ENCODE data around the gene NDRG3. TPM values are rescaled to one million over a fixed set of nuclear protein-coding genes. Genes with fewer than 3 reads are reported as not detected.

The NDRG3 gene
- total and polyA plus RNA-seq, 10 of the 15 experiments (the other 5 are each of a cell fraction or from before 2014, with no cell fraction given), result 11.2 to 29.7 (median 14.9) TPM

DNA sequence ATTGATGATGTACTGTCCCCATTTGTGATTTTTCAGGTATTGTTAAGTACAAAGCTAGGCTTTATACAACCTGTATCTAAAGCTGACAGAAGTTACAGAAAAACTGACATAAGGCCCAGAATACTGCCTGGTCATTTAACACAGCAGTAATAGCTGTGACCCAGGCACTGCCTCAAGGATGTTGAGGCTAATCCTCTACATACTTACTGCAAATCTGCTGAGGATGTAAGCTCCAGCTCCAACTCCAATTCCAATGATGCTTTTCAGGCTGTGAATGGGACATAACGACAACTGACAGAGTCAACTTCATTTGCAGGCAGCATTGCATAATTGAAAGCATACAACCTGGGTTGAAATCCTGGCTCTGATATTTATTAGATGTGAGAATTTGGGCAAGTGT lies 63.6 kb downstream of the NDRG3 start:
- FAIRE-seq (no peak), DNase-seq (ENCODE audit: low read depth, low spot score) (no peak), ATAC-seq (no peak)
- H3K4me3 ChIP-seq, result no peak overlapping the region
- ChIA-PET CTCF (interaction anchor here (0.9 to 1.2 kb wide), 4 partner anchors 29 to 363 kb away, joined by 3 read pairs; partner anchors contain the start of genes DSN1 and RAB5IF), RAD21 (ENCODE audit: unreplicated experiment) (no interaction called here), SMC1A (ENCODE audit: uncharacterized antibody, unreplicated experiment) (interaction anchor here (1.6 to 1.9 kb wide), 2 partner anchors 11 to 72 kb away, joined by 4 to 5 read pairs; no protein-coding TSS in a partner anchor), POLR2A (no interaction called here)
- no peaks in the 10 kb centered on the region for H3K4me1 ChIP-seq (ENCODE audit: control insufficient read depth, insufficient read depth, low read length)
- in situ Hi-C loops (cut with MboI) (no loop called here), intact Hi-C loops (cut with micrococcal nuclease; ENCODE audit: unreplicated experiment) (no loop called here)
- H3K9me3 ChIP-seq (replicated peaks; ENCODE audit: control insufficient read depth, insufficient read depth, low read length), result no peaks in the 10 kb centered on the region
- no peak overlapping the region for H3K4me2 ChIP-seq (ENCODE audit: control insufficient read depth, insufficient read depth)
- H3K36me3 ChIP-seq (ENCODE audit: control insufficient read depth in 2 of 2, insufficient read depth in 2 of 2, low read length in 1 of 2), result peaks cover 0 to 2% of the 10 kb centered on the region in 2 experiments; a peak in 1 of 4 replicates
- H2AFZ ChIP-seq (ENCODE audit: control insufficient read depth, low read depth, low read length), result no peak overlapping the region
- no peaks in the 10 kb centered on the region for H3K27me3 ChIP-seq (replicated peaks in 1 of 2; ENCODE audit: control insufficient read depth in 2 of 2, insufficient read depth in 2 of 2, low read length in 1 of 2)
- 4% methylated on average over 1 of the region's 1 CpG for WGBS (ENCODE audit: insufficient coverage, insufficient replicate concordance, low lambda C conversion rate, missing lambda C conversion rate)
- H4K20me1 ChIP-seq (ENCODE audit: control insufficient read depth, insufficient read depth), result no peaks in the 10 kb centered on the region
- no TSS peak for BruUV-seq (replicated peaks)
- no peak overlapping the region for H3K27ac ChIP-seq (ENCODE audit: control insufficient read depth, insufficient read depth)
- H3K9ac ChIP-seq (ENCODE audit: control insufficient read depth, insufficient read depth, low read length), result no peak overlapping the region
- no peaks in the 10 kb centered on the region for H3K79me2 ChIP-seq (ENCODE audit: control insufficient read depth, insufficient read depth, low read length)
- TF ChIP-seq DPF2 (IDR thresholded peaks at IDR 0.05) (no peak), IKZF1 (conservative IDR thresholded peaks at IDR 0.05) (no peak), ATF3 (IDR thresholded peaks at IDR 0.05; ENCODE audit: borderline replicate concordance, extremely low read depth, low read depth, low read length) (no peak), ZZZ3 (IDR thresholded peaks at IDR 0.05; ENCODE audit: control insufficient read depth, insufficient read length, low read depth) (no peak), ESRRA (IDR thresholded peaks at IDR 0.05; ENCODE audit: low read length) (no peak), EED (IDR thresholded peaks at IDR 0.05; ENCODE audit: low read depth) (no peak), CREB1 (IDR thresholded peaks at IDR 0.05; ENCODE audit: low read depth) (no peak), SPI1 (IDR thresholded peaks at IDR 0.05; ENCODE audit: borderline replicate concordance, insufficient read depth, low read depth, low read length) (no peak), HDAC2 (IDR thresholded peaks at IDR 0.05) (no peak), ZNF274 (IDR thresholded peaks at IDR 0.05; ENCODE audit: insufficient read depth, insufficient read length) (no peak), CHD1 (IDR thresholded peaks at IDR 0.05; ENCODE audit: low read depth, low read length) (no peak), MYB (IDR thresholded peaks at IDR 0.05; ENCODE audit: borderline replicate concordance, low read depth, low read length) (no peak), IKZF2 (IDR thresholded peaks at IDR 0.05) (no peak), SMC3 (IDR thresholded peaks at IDR 0.05; ENCODE audit: borderline replicate concordance, low read length) (no peak), SMAD1 (IDR thresholded peaks at IDR 0.05; ENCODE audit: low read depth, partially characterized antibody) (no peak), RFX5 (IDR thresholded peaks at IDR 0.05; ENCODE audit: low read depth, low read length) (no peak)
- TF ChIP-seq, protein P1, sequence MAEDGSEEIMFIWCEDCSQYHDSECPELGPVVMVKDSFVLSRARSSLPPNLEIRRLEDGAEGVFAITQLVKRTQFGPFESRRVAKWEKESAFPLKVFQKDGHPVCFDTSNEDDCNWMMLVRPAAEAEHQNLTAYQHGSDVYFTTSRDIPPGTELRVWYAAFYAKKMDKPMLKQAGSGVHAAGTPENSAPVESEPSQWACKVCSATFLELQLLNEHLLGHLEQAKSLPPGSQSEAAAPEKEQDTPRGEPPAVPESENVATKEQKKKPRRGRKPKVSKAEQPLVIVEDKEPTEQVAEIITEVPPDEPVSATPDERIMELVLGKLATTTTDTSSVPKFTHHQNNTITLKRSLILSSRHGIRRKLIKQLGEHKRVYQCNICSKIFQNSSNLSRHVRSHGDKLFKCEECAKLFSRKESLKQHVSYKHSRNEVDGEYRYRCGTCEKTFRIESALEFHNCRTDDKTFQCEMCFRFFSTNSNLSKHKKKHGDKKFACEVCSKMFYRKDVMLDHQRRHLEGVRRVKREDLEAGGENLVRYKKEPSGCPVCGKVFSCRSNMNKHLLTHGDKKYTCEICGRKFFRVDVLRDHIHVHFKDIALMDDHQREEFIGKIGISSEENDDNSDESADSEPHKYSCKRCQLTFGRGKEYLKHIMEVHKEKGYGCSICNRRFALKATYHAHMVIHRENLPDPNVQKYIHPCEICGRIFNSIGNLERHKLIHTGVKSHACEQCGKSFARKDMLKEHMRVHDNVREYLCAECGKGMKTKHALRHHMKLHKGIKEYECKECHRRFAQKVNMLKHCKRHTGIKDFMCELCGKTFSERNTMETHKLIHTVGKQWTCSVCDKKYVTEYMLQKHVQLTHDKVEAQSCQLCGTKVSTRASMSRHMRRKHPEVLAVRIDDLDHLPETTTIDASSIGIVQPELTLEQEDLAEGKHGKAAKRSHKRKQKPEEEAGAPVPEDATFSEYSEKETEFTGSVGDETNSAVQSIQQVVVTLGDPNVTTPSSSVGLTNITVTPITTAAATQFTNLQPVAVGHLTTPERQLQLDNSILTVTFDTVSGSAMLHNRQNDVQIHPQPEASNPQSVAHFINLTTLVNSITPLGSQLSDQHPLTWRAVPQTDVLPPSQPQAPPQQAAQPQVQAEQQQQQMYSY (CRISPR knock-in tag; IDR thresholded peaks at IDR 0.05), result no peak
- TF ChIP-seq, protein P2, sequence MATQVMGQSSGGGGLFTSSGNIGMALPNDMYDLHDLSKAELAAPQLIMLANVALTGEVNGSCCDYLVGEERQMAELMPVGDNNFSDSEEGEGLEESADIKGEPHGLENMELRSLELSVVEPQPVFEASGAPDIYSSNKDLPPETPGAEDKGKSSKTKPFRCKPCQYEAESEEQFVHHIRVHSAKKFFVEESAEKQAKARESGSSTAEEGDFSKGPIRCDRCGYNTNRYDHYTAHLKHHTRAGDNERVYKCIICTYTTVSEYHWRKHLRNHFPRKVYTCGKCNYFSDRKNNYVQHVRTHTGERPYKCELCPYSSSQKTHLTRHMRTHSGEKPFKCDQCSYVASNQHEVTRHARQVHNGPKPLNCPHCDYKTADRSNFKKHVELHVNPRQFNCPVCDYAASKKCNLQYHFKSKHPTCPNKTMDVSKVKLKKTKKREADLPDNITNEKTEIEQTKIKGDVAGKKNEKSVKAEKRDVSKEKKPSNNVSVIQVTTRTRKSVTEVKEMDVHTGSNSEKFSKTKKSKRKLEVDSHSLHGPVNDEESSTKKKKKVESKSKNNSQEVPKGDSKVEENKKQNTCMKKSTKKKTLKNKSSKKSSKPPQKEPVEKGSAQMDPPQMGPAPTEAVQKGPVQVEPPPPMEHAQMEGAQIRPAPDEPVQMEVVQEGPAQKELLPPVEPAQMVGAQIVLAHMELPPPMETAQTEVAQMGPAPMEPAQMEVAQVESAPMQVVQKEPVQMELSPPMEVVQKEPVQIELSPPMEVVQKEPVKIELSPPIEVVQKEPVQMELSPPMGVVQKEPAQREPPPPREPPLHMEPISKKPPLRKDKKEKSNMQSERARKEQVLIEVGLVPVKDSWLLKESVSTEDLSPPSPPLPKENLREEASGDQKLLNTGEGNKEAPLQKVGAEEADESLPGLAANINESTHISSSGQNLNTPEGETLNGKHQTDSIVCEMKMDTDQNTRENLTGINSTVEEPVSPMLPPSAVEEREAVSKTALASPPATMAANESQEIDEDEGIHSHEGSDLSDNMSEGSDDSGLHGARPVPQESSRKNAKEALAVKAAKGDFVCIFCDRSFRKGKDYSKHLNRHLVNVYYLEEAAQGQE (IDR thresholded peaks at IDR 0.05; ENCODE audit: low read depth, low read length), result no peak
